GM21390 (cell line): ENCODE measurements around the gene ATP5MK.
A peak's percentile ranks its signal among the peaks of the same experiment; 100 is the strongest.
"Not testable (repeated sequence)": the region's sequence is repeated elsewhere in the genome, so short reads cannot be mapped to it uniquely, and the experiment has no call there.

Experiments
- ATAC-seq: cut with Tn5 transposase; IDR thresholded peaks from one replicate; pipeline ENCODE4 v1.9.1; 2021; ENCODE audit not compliant: unreplicated experiment

ATP5MK gene

GRCh38 chr10:103397191-103397825, 1.0 kb upstream of the ATP5MK start:
- no peak for ATAC-seq

- no peak for ATAC-seq
Observed at GRCh38 chr10:103396789-103397087, 463 bp upstream of the ATP5MK start.

GRCh38 chr10:103395754-103396066, 565 bp downstream of the ATP5MK start:
- no peak for ATAC-seq

- no peak for ATAC-seq
Observed at GRCh38 chr10:103394180-103394579, 2.1 kb downstream of the ATP5MK start.

- ATAC-seq = no peak
Observed at GRCh38 chr10:103382769-103383168, 13.5 kb downstream of the ATP5MK start.

GRCh38 chr10:103374263-103374662, 22.0 kb downstream of the ATP5MK start:
- no peak for ATAC-seq

GRCh38 chr10:103373544-103373943, 22.7 kb downstream of the ATP5MK start:
- ATAC-seq = no peak

- ATAC-seq = peak; percentile 50
Observed at GRCh38 chr10:103367782-103368518, 28.3 kb downstream of the ATP5MK start, which contains the start of gene TAF5. TSS of gene TAF5 (plus strand) at chr10:103367976. CDS start at chr10:103367990, 14 bp downstream.

- ATAC-seq = no peak
Observed at GRCh38 chr10:103367379-103367781, 28.9 kb downstream of the ATP5MK start.

- not testable (repeated sequence) for ATAC-seq
Observed at GRCh38 chr10:103360791-103361190, 35.5 kb downstream of the ATP5MK start.

GRCh38 chr10:103359493-103359892, 36.8 kb downstream of the ATP5MK start:
- not testable (repeated sequence) for ATAC-seq

GRCh38 chr10:103355906-103356599, 40.2 kb downstream of the ATP5MK start:
- no peak for ATAC-seq

GRCh38 chr10:103354567-103354966, 41.7 kb downstream of the ATP5MK start:
- ATAC-seq = not testable (repeated sequence)

GRCh38 chr10:103353281-103353680, 43.0 kb downstream of the ATP5MK start:
- no peak for ATAC-seq

- ATAC-seq = peak; percentile 90
Observed at GRCh38 chr10:103350517-103351260, 45.6 kb downstream of the ATP5MK start, which contains the start of gene PCGF6. TSS of gene PCGF6 (minus strand) at chr10:103351140. CDS start at chr10:103351066, 74 bp downstream.

- no peak for ATAC-seq
Observed at GRCh38 chr10:103350175-103350516, 46.1 kb downstream of the ATP5MK start.
